ENCODE results near the gene SMAD3.

SMAD3 gene

GRCh38 chr15:67126551-67127330, 61.3 kb downstream of the SMAD3 start:
- H3K4me2 ChIP-seq (ENCODE audit: insufficient read depth, low read length) = no peak overlapping the region
- no peaks in the 10 kb centered on the region for H4K20me1 ChIP-seq (ENCODE audit: insufficient read depth, low read length)
- no peaks in the 10 kb centered on the region for H3K36me3 ChIP-seq (ENCODE audit: insufficient read depth, low read length)
- H3K9ac ChIP-seq (ENCODE audit: low read depth, low read length) = no peak overlapping the region
- no peak overlapping the region for H3K27ac ChIP-seq (ENCODE audit: low read length)
- H3K79me2 ChIP-seq (ENCODE audit: insufficient read depth, low read length) = no peaks in the 10 kb centered on the region
- no peaks in the 10 kb centered on the region for H3K27me3 ChIP-seq (ENCODE audit: insufficient read depth, low read length, poor library complexity)
- DNase-seq (no peak), ATAC-seq (ENCODE audit: insufficient read depth, low read depth) (no peak)
- no peak overlapping the region for H2AFZ ChIP-seq (ENCODE audit: low read depth, low read length)
- H3K4me1 ChIP-seq (ENCODE audit: insufficient read depth, low read length) = no peaks in the 10 kb centered on the region
- H3K9me3 ChIP-seq (ENCODE audit: insufficient read depth, low read length, severe bottlenecking) = no peaks in the 10 kb centered on the region
- TF ChIP-seq EZH2 (IDR thresholded peaks at IDR 0.05; ENCODE audit: borderline replicate concordance, low read depth, low read length, severe bottlenecking) (no peak), CTCF (IDR thresholded peaks at IDR 0.05; ENCODE audit: borderline replicate concordance, extremely low read depth, low read length, poor library complexity, severe bottlenecking) (no peak)
- H3K4me3 ChIP-seq (ENCODE audit: low read depth in 1 of 2, low read length in 2 of 2) = no peak overlapping the region

GRCh38 chr15:67127331-67127664, 61.9 kb downstream of the SMAD3 start:
- H3K9ac ChIP-seq (ENCODE audit: low read depth, low read length) = no peak overlapping the region
- H3K27me3 ChIP-seq (ENCODE audit: insufficient read depth, low read length, poor library complexity) = no peaks in the 10 kb centered on the region
- H3K4me1 ChIP-seq (ENCODE audit: insufficient read depth, low read length) = no peaks in the 10 kb centered on the region
- no peak overlapping the region for H3K27ac ChIP-seq (ENCODE audit: low read length)
- H3K79me2 ChIP-seq (ENCODE audit: insufficient read depth, low read length) = no peaks in the 10 kb centered on the region
- no peak overlapping the region for H2AFZ ChIP-seq (ENCODE audit: low read depth, low read length)
- H3K4me2 ChIP-seq (ENCODE audit: insufficient read depth, low read length) = no peak overlapping the region
- no peaks in the 10 kb centered on the region for H4K20me1 ChIP-seq (ENCODE audit: insufficient read depth, low read length)
- TF ChIP-seq EZH2 (IDR thresholded peaks at IDR 0.05; ENCODE audit: borderline replicate concordance, low read depth, low read length, severe bottlenecking) = no peak
- TF ChIP-seq CTCF (IDR thresholded peaks at IDR 0.05; ENCODE audit: borderline replicate concordance, extremely low read depth, low read length, poor library complexity, severe bottlenecking) = no peak
- no peaks in the 10 kb centered on the region for H3K9me3 ChIP-seq (ENCODE audit: insufficient read depth, low read length, severe bottlenecking)
- no peak for ATAC-seq (ENCODE audit: insufficient read depth, low read depth)
- H3K4me3 ChIP-seq (ENCODE audit: low read depth in 1 of 2, low read length in 2 of 2) = no peak overlapping the region
- no peaks in the 10 kb centered on the region for H3K36me3 ChIP-seq (ENCODE audit: insufficient read depth, low read length)
- no peak for DNase-seq

DNA sequence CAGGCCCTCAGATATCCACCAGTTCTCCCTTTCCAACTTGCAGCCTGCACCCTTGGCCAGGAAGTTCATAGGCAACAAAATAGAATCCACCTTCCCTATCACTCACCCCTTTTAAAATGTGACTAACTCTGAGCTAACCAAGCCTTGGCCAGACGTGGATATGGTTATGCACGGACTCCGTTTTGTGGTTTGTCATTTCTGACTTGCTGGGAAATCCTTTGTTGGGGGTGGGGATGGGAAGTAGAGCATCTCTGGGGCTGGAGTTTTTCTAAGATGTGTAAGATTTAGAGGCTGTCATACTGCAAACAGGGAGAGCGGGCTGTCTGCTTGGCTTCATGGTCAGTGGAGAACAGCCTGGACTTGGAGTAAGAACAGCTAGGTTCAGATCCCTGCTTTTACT, 62.6 kb downstream of the SMAD3 start:
- Histone ChIP-seq H3K79me2 (ENCODE audit: insufficient read depth, low read length) (no peaks in the 10 kb centered on the region), H3K4me2 (ENCODE audit: insufficient read depth, low read length) (no peak overlapping the region), H3K4me1 (ENCODE audit: insufficient read depth, low read length) (no peaks in the 10 kb centered on the region), H3K36me3 (ENCODE audit: insufficient read depth, low read length) (no peaks in the 10 kb centered on the region), H3K9me3 (ENCODE audit: insufficient read depth, low read length, severe bottlenecking) (no peaks in the 10 kb centered on the region), H3K4me3 (ENCODE audit: low read depth in 1 of 2, low read length in 2 of 2) (no peak overlapping the region), H3K9ac (ENCODE audit: low read depth, low read length) (no peak overlapping the region), H2AFZ (ENCODE audit: low read depth, low read length) (no peak overlapping the region), H3K27me3 (ENCODE audit: insufficient read depth, low read length, poor library complexity) (no peaks in the 10 kb centered on the region), H4K20me1 (ENCODE audit: insufficient read depth, low read length) (no peaks in the 10 kb centered on the region), H3K27ac (ENCODE audit: low read length) (no peak overlapping the region)
- TF ChIP-seq EZH2 (IDR thresholded peaks at IDR 0.05; ENCODE audit: borderline replicate concordance, low read depth, low read length, severe bottlenecking) = no peak
- TF ChIP-seq CTCF (IDR thresholded peaks at IDR 0.05; ENCODE audit: borderline replicate concordance, extremely low read depth, low read length, poor library complexity, severe bottlenecking) = no peak
- ATAC-seq (ENCODE audit: insufficient read depth, low read depth) (no peak), DNase-seq (no peak)
